ENCODE measurements around the gene CCDC60. TPM values are rescaled to one million over a fixed set of nuclear protein-coding genes. Genes with fewer than 3 reads are reported as not detected.

The CCDC60 gene
- total RNA-seq, 1 donor from 2014 or later, result not detected

DNA sequence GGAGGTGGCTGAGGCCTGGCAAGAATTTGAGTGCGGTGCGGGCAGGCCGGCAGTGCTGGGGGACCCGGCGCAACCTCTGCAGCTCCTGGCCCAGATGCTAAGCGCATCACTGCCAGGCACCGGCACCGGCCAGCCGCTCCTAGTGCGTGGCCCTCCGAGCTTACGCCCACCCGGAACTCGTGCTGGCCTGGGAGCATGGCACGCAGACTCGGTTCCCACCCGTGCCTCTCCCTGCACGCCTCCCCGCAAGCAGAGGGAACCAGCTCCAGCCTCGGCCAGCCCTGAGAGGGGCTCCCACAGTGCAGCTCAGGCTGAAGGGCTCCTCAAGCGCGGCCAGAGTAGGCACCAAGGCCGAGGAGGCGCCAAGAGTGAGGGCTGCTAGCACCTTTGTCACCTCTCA, 63.7 kb downstream of the CCDC60 start:
- intact Hi-C loops (cut with DNase I), result no loop called here
- Histone ChIP-seq H3K36me3 (no peaks in the 10 kb centered on the region), H3K4me3 (no peak overlapping the region), H3K27ac (no peak overlapping the region), H3K9me3 (no peaks in the 10 kb centered on the region), H3K27me3 (no peaks in the 10 kb centered on the region), H3K4me1 (no peaks in the 10 kb centered on the region)
- no peak for ATAC-seq
- no peak for DNase-seq
- TF ChIP-seq, protein P1, sequence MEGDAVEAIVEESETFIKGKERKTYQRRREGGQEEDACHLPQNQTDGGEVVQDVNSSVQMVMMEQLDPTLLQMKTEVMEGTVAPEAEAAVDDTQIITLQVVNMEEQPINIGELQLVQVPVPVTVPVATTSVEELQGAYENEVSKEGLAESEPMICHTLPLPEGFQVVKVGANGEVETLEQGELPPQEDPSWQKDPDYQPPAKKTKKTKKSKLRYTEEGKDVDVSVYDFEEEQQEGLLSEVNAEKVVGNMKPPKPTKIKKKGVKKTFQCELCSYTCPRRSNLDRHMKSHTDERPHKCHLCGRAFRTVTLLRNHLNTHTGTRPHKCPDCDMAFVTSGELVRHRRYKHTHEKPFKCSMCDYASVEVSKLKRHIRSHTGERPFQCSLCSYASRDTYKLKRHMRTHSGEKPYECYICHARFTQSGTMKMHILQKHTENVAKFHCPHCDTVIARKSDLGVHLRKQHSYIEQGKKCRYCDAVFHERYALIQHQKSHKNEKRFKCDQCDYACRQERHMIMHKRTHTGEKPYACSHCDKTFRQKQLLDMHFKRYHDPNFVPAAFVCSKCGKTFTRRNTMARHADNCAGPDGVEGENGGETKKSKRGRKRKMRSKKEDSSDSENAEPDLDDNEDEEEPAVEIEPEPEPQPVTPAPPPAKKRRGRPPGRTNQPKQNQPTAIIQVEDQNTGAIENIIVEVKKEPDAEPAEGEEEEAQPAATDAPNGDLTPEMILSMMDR (IDR thresholded peaks at IDR 0.05), result no peak

DNA sequence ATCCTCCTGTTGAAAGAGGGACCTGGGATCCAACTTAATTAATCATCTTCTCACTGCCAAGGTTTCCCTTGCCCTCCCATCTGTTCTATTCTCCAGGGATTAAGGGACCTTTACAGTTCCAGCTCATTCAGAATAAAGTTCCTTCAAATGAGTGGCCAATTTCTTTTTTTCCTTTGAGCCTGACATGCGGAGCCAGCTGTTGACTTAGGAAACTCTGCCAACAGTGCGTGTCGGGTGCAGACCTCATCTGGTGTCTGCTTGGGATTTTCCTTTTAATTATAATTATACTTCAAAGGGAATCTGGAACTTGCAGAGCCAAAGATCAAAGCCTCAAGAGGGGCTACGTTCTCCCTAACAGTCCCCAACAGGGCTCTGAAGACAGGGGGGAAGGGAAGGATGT, 64.8 kb downstream of the CCDC60 start:
- H3K9me3 ChIP-seq, result no peaks in the 10 kb centered on the region
- H3K4me3 ChIP-seq, result no peak overlapping the region
- DNase-seq (no peak), ATAC-seq (no peak)
- no peaks in the 10 kb centered on the region for H3K27me3 ChIP-seq
- no peak overlapping the region for H3K27ac ChIP-seq
- intact Hi-C loops (cut with DNase I), result no loop called here
- H3K4me1 ChIP-seq, result no peaks in the 10 kb centered on the region
- TF ChIP-seq, protein P1 (IDR thresholded peaks at IDR 0.05), result no peak
- no peaks in the 10 kb centered on the region for H3K36me3 ChIP-seq

DNA sequence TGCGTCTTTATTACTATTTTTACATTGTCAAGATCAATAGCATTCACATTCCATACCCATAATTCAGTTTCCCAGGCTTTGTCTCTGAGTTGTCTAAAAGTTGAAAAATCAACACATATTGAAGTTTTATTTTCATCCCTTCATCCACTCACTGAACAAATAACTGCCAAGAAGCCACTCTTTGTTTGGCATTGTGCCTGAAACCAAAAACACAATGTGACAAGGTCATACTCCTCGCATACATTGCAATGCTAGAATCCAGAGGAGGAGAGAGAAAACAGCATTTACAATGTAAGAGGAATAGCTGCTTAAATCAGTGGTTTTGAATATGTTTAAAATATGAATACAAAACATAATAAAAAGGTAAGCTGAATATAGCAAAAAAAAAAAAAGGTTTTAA, 71.8 kb downstream of the CCDC60 start:
- TF ChIP-seq, protein P1 (IDR thresholded peaks at IDR 0.05), result no peak
- DNase-seq (no peak), ATAC-seq (no peak)
- intact Hi-C loops (cut with DNase I), result no loop called here
- Histone ChIP-seq H3K4me1 (no peaks in the 10 kb centered on the region), H3K27me3 (no peaks in the 10 kb centered on the region), H3K9me3 (no peaks in the 10 kb centered on the region), H3K36me3 (no peaks in the 10 kb centered on the region), H3K27ac (no peak overlapping the region), H3K4me3 (no peak overlapping the region)

DNA sequence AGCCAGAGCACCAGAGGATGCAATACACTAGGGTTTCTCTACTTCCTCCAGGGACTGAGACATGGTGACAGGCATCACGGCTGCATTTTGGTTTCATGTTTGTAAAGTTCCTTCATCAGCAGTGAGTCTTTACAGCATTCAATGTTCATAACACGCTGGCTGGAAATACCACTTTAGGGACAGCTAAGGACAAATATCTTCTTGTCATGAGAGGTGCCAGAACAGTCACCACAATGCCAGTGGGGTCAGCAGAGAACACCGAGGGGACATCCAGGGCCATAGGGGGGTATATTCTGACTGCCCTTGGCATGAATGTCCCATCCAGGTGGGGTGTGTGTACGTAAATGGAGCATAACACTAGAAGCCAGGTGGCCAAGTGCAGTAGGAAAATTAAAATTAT, 72.3 kb downstream of the CCDC60 start:
- Histone ChIP-seq H3K4me1 (no peaks in the 10 kb centered on the region), H3K27ac (no peak overlapping the region), H3K4me3 (no peak overlapping the region), H3K9me3 (no peaks in the 10 kb centered on the region), H3K36me3 (no peaks in the 10 kb centered on the region), H3K27me3 (no peaks in the 10 kb centered on the region)
- intact Hi-C loops (cut with DNase I), result no loop called here
- ATAC-seq, result no peak
- DNase-seq, result no peak
- TF ChIP-seq, protein P1 (IDR thresholded peaks at IDR 0.05), result no peak

DNA sequence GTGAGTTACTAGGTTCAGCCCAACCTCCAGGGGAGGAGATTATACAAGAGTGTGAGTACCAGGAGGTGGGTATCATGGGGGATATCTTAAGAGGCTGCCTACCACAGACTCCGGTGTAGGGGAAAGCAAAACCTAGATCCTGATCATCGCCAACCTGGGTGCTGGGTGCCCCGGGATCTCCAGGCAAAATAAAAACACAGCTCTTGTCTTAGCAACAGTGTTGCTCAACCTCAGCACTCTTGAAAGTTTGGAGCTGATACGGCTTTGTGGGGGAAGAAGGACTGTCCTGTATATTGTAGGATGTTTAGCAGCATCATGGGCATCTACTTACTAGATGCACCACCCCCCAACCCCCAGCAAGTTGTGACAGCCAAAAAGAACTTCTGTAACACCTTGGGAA, 74.5 kb downstream of the CCDC60 start:
- Histone ChIP-seq H3K9me3 (no peaks in the 10 kb centered on the region), H3K27me3 (no peaks in the 10 kb centered on the region), H3K4me3 (no peak overlapping the region), H3K27ac (no peak overlapping the region), H3K36me3 (no peaks in the 10 kb centered on the region), H3K4me1 (peaks cover 12% of the 10 kb centered on the region)
- DNase-seq (no peak), ATAC-seq (peak; percentile 13)
- intact Hi-C loops (cut with DNase I), result no loop called here
- TF ChIP-seq, protein P1 (IDR thresholded peaks at IDR 0.05), result no peak

DNA sequence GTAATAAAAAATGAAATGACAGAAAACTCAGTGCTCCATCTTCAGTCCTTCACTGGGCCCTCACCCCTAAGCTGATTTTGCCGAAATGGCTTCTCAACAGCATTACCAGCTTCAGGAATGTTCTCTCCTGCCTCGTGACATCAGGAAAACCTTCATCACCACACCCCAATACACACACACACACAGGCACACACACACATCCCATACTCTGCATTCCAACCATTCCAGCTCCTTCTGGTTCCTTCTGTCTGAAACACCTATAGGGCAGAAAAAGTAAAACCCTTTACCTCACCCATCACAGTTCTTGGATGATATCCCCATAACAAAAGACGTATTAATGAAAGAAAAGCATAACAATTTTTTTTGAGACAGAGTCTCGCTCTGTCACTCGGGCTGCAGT, 75.9 kb downstream of the CCDC60 start:
- H3K4me3 ChIP-seq, result no peak overlapping the region
- no peaks in the 10 kb centered on the region for H3K27me3 ChIP-seq
- ATAC-seq, result peak; percentile 68
- DNase-seq, result no peak
- intact Hi-C loops (cut with DNase I), result loop anchor here (5.0 kb wide), 1 partner anchor 293 kb away; no protein-coding TSS in a partner anchor
- TF ChIP-seq, protein P1 (IDR thresholded peaks at IDR 0.05), result no peak
- peaks cover 12% of the 10 kb centered on the region for H3K4me1 ChIP-seq
- H3K27ac ChIP-seq, result no peak overlapping the region
- no peaks in the 10 kb centered on the region for H3K36me3 ChIP-seq
- no peaks in the 10 kb centered on the region for H3K9me3 ChIP-seq

All from upper lobe of right lung (tissue), 1 donor.